ENCODE measurements around the gene NSMCE1.

DNA sequence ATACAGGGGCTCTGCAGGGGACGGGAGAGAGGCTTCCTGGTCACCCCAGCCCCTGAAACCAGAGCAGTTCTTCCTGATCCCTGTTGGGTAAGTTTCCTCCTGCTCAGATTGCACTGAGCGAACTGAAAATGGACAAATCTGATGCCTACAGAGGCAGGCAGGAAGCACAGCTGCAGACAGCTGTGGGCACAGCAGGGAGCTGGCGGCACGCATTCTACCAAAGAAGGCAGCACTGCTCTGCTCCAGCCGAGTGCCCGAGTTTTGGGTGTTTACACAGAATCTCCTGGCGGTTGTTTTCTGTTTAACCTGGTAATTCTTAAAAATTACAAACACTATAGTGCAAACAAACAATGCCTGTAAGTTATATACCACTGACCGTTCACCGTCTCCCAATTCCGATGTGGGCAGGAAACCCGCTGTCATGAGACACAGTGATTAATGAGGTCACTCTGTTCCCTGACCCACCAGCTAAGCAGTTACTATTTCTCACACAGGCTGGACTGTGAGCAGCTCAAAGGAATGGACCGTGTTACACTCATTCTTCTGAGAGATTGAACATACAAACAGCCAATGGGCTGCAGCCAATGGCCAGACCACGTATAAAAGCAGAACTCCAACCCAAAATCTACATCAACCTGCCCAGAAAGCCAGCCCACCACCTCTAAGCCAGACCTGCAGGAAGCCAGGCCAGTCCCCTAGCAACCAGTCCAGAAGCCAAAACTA, 25.5 kb downstream of the NSMCE1 start:
- no peak for TF ChIP-seq EZH2 (IDR thresholded peaks at IDR 0.05; ENCODE audit: low read length, missing control alignments)
- TF ChIP-seq, protein P1, sequence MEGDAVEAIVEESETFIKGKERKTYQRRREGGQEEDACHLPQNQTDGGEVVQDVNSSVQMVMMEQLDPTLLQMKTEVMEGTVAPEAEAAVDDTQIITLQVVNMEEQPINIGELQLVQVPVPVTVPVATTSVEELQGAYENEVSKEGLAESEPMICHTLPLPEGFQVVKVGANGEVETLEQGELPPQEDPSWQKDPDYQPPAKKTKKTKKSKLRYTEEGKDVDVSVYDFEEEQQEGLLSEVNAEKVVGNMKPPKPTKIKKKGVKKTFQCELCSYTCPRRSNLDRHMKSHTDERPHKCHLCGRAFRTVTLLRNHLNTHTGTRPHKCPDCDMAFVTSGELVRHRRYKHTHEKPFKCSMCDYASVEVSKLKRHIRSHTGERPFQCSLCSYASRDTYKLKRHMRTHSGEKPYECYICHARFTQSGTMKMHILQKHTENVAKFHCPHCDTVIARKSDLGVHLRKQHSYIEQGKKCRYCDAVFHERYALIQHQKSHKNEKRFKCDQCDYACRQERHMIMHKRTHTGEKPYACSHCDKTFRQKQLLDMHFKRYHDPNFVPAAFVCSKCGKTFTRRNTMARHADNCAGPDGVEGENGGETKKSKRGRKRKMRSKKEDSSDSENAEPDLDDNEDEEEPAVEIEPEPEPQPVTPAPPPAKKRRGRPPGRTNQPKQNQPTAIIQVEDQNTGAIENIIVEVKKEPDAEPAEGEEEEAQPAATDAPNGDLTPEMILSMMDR (conservative IDR thresholded peaks at IDR 0.05 in 1 of 2, IDR thresholded peaks at IDR 0.05 in 1 of 2; ENCODE audit: low read depth in 1 of 2, low read length in 2 of 2) = no peak

Data from fibroblast of lung (primary cell).